ENCODE results near the gene PIGM.
A peak's percentile ranks its signal among the peaks of the same experiment; 100 is the strongest.
"Not testable (repeated sequence)": the region's sequence is repeated elsewhere in the genome, so short reads cannot be mapped to it uniquely, and the experiment has no call there.

Gene PIGM

GRCh38 chr1:160061369-160062229 lies 29.8 kb upstream of the PIGM start:
- DNase-seq (ENCODE audit: low spot score) = no peak

DNA sequence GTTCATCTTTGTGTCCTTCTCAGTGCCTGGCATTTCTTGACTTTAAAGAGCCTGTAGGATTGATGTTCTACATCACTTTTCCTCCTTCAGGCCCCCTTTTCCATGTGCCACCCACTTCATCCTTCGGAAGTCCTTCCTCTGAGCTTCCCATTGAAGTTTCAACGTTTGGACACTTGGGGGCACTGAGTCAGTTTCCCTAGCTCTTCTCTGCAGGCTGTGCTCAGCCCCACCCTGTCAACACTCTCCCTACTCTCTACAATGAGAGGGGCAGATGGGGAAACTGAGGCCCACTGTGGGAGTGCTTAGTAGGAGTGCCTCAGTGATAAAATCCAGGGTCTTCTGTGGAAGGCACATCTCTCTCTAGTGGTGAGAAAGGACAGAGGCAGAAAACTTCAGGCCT lies 26.3 kb upstream of the PIGM start:
- DNase-seq (ENCODE audit: low spot score) = no peak

DNA sequence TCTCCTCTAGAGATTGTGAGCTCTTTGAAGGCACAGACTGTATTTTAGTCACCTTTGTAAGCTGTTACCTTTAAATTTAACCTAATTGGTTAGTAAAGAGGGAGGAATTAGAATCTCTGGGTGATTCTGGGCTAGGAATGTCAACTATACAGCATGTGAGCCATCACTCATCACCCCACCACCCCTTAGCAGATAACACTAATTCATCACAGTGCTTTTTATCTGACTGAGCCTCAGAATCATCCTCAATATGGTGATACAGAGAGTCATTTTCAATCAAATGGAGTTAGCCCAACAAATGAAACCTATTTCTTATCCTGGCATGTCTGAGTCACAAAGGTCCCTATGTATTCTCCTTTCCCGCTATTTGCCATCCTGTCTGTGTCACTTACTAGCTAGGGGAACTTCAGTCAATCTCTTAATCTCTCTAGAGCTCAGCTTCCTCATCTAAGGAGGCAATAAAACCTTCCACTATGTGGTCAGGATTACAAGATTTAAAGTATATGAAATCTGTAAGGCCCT lies 24.9 kb upstream of the PIGM start:
- no peak for DNase-seq (ENCODE audit: low spot score)

- no peak for DNase-seq (ENCODE audit: low spot score)
These were observed 22.0 kb upstream of the PIGM start for GRCh38 chr1:160053548-160054365.

GRCh38 chr1:160052936-160053335 lies 21.1 kb upstream of the PIGM start:
- DNase-seq (ENCODE audit: low spot score) = no peak

DNA sequence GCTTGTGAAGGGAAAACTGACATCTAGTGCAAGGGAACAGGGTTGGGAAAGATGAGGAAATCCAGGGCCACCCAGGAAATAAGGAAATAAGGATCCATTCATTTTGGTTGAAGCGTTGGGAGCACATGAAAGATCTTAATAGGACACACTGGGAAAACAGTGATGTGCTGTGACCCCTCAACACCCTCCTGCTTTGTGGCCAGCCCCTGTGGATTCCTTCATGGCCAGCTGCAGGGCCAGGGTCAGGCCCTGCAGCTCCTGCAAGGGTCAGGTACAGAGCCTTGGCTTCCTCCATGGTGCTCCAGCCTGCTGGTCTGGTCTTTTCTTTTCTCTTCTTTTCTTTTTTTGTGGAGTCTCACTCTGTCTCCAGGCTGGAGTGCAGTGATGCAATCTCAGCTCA lies 18.8 kb upstream of the PIGM start:
- no peak for DNase-seq (ENCODE audit: low spot score)

- DNase-seq (ENCODE audit: low spot score) = not testable (repeated sequence)
These were observed 18.4 kb upstream of the PIGM start for GRCh38 chr1:160050182-160050581.

DNA sequence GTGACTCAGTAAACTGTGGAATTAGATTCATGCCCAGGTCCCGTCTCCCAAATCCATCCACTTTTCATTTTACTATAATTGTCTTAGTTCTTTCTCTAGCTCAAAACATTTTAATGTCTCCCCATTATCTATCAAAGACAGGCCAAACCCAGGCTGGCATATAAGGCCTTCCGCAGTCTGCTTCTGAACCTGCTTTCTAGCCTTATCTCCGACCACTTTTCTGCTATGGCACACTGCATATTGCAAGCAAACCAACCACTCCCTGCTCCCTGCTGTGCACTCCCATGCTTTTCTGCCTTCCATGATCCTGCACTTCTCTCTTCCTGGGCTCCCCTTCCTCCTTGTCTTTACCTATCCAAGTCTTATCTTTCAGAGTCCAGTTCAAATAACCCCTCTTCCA lies 17.3 kb upstream of the PIGM start:
- peak; percentile 72 for DNase-seq (ENCODE audit: low spot score)

DNA sequence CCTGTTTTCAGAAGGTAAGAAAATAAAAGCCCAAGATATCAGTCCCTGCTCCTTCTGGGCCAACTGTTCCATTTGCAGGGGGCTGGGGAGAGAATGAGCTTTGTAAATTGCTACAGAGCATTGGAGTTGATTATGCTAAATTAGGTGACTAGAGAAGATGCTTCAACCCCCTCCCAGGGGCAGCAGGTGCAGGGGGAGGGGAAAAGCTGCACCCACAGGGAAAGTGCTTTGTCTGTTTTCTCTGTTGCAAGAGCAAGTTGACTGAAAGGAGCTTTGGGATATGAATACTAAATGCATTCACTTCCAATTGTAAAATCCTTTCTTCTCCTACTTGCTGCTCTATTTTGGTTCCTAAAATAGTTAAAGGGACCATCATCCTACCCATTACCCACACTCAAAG lies 16.5 kb upstream of the PIGM start:
- DNase-seq (ENCODE audit: low spot score) = no peak

GRCh38 chr1:160047111-160047991 lies 15.6 kb upstream of the PIGM start:
- DNase-seq (ENCODE audit: low spot score) = no peak

GRCh38 chr1:160046494-160047110 lies 14.8 kb upstream of the PIGM start:
- DNase-seq (ENCODE audit: low spot score) = peak; percentile 83

- no peak for DNase-seq (ENCODE audit: low spot score)
These were observed 13.9 kb upstream of the PIGM start for GRCh38 chr1:160045653-160046052.

DNA sequence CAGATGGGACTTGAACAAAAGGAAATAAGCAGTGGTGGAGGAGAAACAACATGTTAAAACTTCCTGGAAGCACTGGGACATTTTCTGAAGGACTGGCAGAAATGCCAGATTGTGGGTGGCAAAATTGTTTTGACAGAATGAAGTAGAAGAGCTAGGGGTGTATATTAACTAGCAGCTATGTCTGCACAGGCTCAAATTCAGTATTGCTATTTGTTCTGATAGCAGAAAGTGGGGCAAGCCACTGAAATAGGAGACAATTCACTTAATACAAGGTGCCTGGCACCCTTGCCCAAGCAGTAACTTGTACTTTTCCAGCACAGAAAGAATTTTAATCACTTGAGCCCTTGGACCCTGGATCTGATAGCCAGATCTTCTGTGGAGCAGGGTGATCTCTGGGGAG lies 11.8 kb upstream of the PIGM start:
- DNase-seq (ENCODE audit: low spot score) = no peak

DNA sequence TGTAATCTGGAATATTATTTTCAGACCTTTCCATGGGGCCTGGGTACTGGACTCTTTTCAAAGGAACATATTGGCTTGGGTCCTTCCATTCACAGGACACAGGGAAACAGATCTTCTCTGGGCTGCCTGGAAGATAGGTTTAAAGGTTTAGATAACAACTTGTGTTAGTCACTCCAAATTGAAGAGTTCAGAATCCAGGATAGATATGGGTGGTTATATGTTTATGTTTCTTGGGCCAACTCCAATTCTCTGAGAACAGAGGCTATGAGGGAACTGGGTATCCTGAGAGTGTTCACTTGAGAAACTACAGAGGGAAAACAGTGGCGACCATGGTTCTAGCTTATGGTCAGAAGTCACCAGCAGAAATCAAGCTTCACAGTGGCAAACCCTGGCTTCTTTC lies 8.7 kb upstream of the PIGM start:
- no peak for DNase-seq (ENCODE audit: low spot score)

DNA sequence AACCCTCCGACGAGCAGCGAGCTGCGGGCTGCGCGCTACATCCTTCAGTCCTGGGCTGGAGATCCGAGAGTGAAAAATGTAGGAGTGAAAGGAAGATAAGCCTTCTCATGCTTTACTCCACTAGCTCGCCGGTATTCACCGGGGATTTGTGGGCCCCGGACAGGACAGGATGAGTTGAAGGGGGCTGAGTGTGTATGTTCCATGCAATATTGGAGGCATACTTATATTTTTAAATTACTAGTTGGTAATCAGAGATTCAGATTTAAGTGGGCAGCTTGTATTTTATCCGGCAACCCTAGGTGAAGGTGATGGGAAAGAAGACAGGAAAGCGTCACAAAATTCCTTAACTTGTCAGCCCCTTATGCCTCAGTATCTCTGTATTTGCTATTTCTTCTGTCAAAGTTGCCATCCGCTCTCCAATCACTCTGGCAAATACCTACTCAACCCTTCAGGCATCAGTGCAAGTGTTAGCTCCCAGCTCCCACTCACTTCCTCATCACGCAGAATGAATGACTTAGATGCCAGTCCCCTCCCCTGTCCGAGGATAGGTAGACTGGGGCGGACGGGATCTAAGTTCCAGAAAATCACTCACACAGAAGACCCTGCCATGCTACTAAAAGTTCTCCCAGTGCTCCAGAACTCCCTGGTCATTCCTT lies 503 bp upstream of the PIGM start:
- DNase-seq (ENCODE audit: low spot score) = no peak

DNA sequence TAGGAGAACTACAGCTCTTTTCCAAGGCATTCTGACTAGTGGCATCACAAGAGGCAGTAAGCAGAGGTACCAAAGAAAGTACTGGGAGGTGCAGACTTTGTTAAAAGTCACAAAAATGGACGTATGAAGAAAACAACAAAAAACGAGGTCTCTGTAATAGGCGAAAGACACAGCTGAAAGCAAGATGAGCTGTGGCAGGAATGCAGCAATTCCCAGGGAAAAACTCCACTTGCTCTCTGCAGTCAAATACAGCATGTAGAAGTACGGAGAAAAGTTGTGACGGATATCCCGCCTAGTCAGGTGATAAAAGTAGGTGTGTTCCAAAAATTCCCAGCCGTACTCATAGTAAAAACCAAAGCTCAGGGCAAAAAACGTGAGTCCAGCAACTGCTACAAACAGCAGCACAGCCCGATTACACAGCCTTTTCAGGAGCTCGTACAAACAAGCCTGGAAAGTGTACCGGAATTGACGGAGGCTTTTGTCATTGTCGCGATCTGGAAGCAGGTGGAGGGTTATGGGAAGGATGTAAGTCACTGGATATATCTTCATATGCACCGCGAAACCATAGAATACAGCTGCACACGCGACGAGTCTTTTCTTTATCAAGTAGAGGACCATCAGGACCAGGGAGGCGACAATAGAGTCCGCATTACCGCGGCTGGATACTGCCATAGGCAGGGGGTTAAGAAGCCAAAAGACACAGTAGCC lies 979 bp downstream of the PIGM start:
- no peak for DNase-seq (ENCODE audit: low spot score)

DNA sequence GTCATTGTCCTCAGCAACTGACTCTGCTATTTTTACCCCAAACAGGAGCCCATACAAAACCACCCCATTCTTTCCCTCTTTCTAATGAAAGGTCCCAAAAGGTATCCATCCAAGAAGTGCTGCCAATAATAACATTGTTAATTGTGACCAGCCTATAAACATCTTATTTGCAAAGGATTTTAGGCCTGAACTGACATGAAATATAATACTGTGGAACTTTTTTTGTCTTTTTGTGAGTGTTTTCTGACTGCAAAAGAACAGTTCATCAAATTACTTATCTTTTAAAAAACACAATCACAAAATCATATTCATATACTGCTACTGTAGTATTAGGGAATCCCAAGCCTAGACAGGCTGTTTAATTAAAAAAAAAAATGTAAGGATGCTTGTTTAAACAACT lies 3.4 kb downstream of the PIGM start:
- no peak for DNase-seq (ENCODE audit: low spot score)

DNA sequence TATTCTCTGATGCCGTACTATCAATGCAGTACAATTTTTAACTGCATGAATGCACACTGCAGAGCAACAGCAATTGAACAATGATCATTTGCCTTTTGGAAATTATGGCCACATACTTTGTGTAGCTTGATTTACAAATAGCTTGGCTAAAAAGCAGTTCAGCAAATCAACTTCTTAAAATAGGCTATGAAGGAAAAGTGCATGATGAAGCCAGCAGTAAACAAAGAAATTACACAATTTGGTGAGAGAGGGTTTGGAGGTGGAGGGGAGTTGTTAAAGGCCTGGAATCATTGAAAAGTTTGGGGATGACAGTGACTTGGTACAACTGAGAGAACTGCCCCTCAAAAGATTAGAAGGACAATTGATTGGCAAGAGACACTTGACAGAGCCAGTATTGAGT lies 6.5 kb downstream of the PIGM start:
- DNase-seq (ENCODE audit: low spot score) = no peak

- DNase-seq (ENCODE audit: low spot score) = no peak
These were observed 7.4 kb downstream of the PIGM start for GRCh38 chr1:160024195-160024905.

Data from hematopoietic multipotent progenitor cell treated with erythropoietin and hydrocortisone succinate and interleukin-3 and kit ligand, for 15 days (in vitro differentiated cells).